GM12874 (cell line): ENCODE results near the gene TSSC4.

ENCODE experiments used
- TF ChIP-seq, protein P1 (sequence below): IDR thresholded peaks from 2 replicates; pipeline ENCODE4 v1.5.1; 2011; ENCODE audit warnings: low read depth, mild to moderate bottlenecking, control low read depth, low read length, moderate library complexity; ENCODE audit not compliant: insufficient read depth

The TSSC4 gene

GRCh38 chr11:2375341-2375853 is 25.2 kb upstream of the TSSC4 start:
- TF ChIP-seq, protein P1, sequence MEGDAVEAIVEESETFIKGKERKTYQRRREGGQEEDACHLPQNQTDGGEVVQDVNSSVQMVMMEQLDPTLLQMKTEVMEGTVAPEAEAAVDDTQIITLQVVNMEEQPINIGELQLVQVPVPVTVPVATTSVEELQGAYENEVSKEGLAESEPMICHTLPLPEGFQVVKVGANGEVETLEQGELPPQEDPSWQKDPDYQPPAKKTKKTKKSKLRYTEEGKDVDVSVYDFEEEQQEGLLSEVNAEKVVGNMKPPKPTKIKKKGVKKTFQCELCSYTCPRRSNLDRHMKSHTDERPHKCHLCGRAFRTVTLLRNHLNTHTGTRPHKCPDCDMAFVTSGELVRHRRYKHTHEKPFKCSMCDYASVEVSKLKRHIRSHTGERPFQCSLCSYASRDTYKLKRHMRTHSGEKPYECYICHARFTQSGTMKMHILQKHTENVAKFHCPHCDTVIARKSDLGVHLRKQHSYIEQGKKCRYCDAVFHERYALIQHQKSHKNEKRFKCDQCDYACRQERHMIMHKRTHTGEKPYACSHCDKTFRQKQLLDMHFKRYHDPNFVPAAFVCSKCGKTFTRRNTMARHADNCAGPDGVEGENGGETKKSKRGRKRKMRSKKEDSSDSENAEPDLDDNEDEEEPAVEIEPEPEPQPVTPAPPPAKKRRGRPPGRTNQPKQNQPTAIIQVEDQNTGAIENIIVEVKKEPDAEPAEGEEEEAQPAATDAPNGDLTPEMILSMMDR: no peak

- TF ChIP-seq, protein P1: no peak
Measured at GRCh38 chr11:2375964-2376551, 24.5 kb upstream of the TSSC4 start.

DNA sequence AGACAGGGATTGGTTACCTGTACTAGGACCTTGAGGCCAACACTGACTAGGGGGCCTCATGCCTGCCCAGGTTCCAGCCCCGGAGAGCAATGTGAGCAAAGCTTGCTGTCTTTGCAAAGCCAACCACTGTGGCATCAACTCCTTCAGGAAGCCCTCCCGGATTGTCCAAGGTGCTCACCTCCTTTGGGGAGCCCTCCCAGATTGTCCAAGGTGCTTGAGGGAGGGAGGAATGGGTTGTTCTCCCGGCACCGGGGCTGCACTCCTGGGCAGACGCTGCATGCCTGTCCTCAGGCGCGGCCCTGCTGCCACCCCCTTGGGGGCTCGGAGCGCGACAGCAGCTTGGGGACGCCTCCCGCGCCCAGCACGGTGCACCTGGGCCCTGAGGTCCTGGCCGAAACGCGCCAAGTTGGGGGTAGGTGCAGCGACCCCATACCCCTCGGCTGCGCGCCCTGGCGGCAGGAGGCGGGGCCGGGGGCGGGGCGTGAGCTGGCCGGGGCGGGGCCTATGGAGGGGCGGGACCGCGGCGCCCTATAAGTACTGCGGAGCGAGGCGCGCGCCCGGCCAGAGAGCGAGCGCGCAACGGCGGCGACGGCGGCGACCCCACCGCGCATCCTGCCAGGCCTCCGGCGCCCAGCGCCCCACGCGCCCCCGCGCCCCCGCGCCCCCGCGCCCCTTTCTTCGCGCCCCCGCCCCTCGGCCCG is 23.6 kb upstream of the TSSC4 start, which contains the start of gene CD81:
CD81 (plus strand) TSS at position 560 of the 701 bp plus-strand sequence. CDS start 240 bp downstream, outside the sequence.
- TF ChIP-seq, protein P1: no peak

GRCh38 chr11:2377511-2378443 is 22.8 kb upstream of the TSSC4 start:
- TF ChIP-seq, protein P1: no peak

DNA sequence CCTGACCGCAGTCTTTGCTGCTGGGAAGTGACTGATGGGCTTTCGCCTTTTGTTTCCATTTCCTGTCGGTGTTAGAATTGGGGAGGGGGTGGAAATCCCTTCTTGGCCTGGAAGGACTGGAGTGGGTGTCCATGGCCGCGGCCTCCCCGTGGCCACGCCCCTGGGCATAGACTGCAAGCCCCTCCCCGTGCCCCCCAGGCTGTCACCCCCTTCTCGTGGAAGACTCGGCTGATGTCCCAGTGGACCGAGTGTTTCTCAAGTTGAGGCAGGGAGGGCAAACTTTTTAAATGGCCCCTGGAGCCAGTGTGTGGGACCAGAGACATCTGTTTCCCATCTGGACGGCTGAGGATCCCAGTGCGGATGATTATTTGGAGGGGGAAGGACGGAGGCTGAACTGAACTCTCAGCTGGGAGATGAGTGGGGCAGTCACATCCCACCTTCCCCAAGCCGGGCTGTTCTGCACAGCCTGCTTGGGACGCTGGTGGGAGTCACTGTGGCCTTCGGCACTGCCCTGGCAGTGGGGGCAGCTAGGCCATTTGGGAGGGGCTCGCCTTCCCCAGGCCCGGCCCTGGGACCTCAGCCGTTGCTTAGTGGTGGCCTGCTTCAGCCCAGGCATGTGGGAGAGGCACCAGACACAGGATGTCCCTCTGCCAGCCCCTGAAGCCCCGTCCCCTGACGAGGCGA is 21.9 kb upstream of the TSSC4 start:
- TF ChIP-seq, protein P1: no peak

- TF ChIP-seq, protein P1: no peak
Measured at GRCh38 chr11:2379466-2380174, 20.9 kb upstream of the TSSC4 start.
